NT2/D1 (cell line): Measurements from ENCODE around the gene FSTL4.

Experiments
- DNase-seq: peaks from one replicate; pipeline ENCODE4 v3.0.0-alpha.2; 2011; ENCODE audit warnings: low read depth, low spot score
- H3K27me3 ChIP-seq: 2 replicates; pipeline ENCODE4 v1.6.0; 2011; ENCODE audit warnings: mild to moderate bottlenecking; ENCODE audit not compliant: insufficient read length, insufficient read depth
- H3K36me3 ChIP-seq: 2 replicates; pipeline ENCODE4 v1.6.1; 2011; ENCODE audit warnings: mild to moderate bottlenecking, low read length, mixed read lengths; ENCODE audit not compliant: insufficient read depth, insufficient read length
- H3K4me1 ChIP-seq: 2 replicates; pipeline ENCODE4 v1.5.1; 2011; ENCODE audit not compliant: insufficient read depth, insufficient read length
- H3K4me3 ChIP-seq: 2 replicates; pipeline ENCODE4 v1.5.1; 2011; ENCODE audit warnings: low read depth; ENCODE audit not compliant: insufficient read length
- H3K9ac ChIP-seq: 2 replicates; pipeline ENCODE4 v1.6.0; 2011; ENCODE audit warnings: low read depth; ENCODE audit not compliant: insufficient read length
- H3K9me3 ChIP-seq: 2 replicates; pipeline ENCODE4 v1.5.1; 2011; ENCODE audit warnings: mild to moderate bottlenecking, low read length; ENCODE audit not compliant: insufficient read depth
- SUZ12 ChIP-seq: IDR thresholded peaks from 2 replicates; pipeline ENCODE4 v1.6.1; 2011; ENCODE audit not compliant: insufficient read length, insufficient read depth; ENCODE audit errors: extremely low read depth
- YY1 ChIP-seq: IDR thresholded peaks from 2 replicates; pipeline ENCODE4 v1.6.1; 2011; ENCODE audit not compliant: insufficient read length, insufficient read depth
- ZNF274 ChIP-seq: IDR thresholded peaks from 2 replicates; pipeline ENCODE4 v1.6.1; 2011; ENCODE audit warnings: mild to moderate bottlenecking, low read depth, low read length

The FSTL4 gene

GRCh38 chr5:133475986-133476385 lies 136.4 kb downstream of the FSTL4 start:
- TF ChIP-seq SUZ12 (no peak), ZNF274 (no peak), YY1 (no peak)
- H3K9ac ChIP-seq: no peak overlapping the region

GRCh38 chr5:133474851-133475590 lies 137.3 kb downstream of the FSTL4 start:
- no peaks in the 10 kb centered on the region for H3K4me1 ChIP-seq
- no peak for TF ChIP-seq SUZ12
- no peak for TF ChIP-seq YY1
- TF ChIP-seq ZNF274: no peak
- H3K9ac ChIP-seq: no peak overlapping the region
- H3K36me3 ChIP-seq: no peaks in the 10 kb centered on the region
- no peaks in the 10 kb centered on the region for H3K27me3 ChIP-seq
- H3K9me3 ChIP-seq: no peaks in the 10 kb centered on the region
- no peak overlapping the region for H3K4me3 ChIP-seq
- no peak for DNase-seq

More at GRCh38 chr5:133475986-133476385, 136.4 kb downstream of the FSTL4 start:
- H3K9me3 ChIP-seq: no peaks in the 10 kb centered on the region
- H3K36me3 ChIP-seq: no peaks in the 10 kb centered on the region
- H3K4me1 ChIP-seq: no peaks in the 10 kb centered on the region
- DNase-seq: no peak
- H3K4me3 ChIP-seq: no peak overlapping the region
- no peaks in the 10 kb centered on the region for H3K27me3 ChIP-seq

- Histone ChIP-seq H3K27me3 (no peaks in the 10 kb centered on the region), H3K9ac (no peak overlapping the region), H3K4me1 (peaks cover 2% of the 10 kb centered on the region), H3K9me3 (no peaks in the 10 kb centered on the region), H3K4me3 (no peak overlapping the region), H3K36me3 (no peaks in the 10 kb centered on the region)
- no peak for TF ChIP-seq ZNF274
- TF ChIP-seq SUZ12: no peak
- no peak for TF ChIP-seq YY1
- no peak for DNase-seq
Observed at GRCh38 chr5:133473291-133473690, 139.1 kb downstream of the FSTL4 start.

- DNase-seq: no peak
- TF ChIP-seq YY1 (no peak), SUZ12 (no peak), ZNF274 (no peak)
- Histone ChIP-seq H3K36me3 (no peaks in the 10 kb centered on the region), H3K4me3 (no peak overlapping the region), H3K4me1 (peaks cover 4% of the 10 kb centered on the region), H3K9me3 (no peaks in the 10 kb centered on the region), H3K27me3 (no peaks in the 10 kb centered on the region), H3K9ac (no peak overlapping the region)
Observed at GRCh38 chr5:133472829-133473228, 139.5 kb downstream of the FSTL4 start.

GRCh38 chr5:133471699-133472098 lies 140.6 kb downstream of the FSTL4 start:
- H3K4me1 ChIP-seq: peaks cover 4% of the 10 kb centered on the region
- no peak for TF ChIP-seq SUZ12
- no peak for TF ChIP-seq ZNF274
- TF ChIP-seq YY1: no peak

GRCh38 chr5:133470841-133471240 lies 141.5 kb downstream of the FSTL4 start:
- no peaks in the 10 kb centered on the region for H3K36me3 ChIP-seq
- H3K27me3 ChIP-seq: no peaks in the 10 kb centered on the region
- H3K4me3 ChIP-seq: no peak overlapping the region
- H3K9ac ChIP-seq: no peak overlapping the region
- H3K9me3 ChIP-seq: no peaks in the 10 kb centered on the region
- no peak for TF ChIP-seq YY1
- TF ChIP-seq ZNF274: no peak
- TF ChIP-seq SUZ12: no peak
- DNase-seq: no peak
- H3K4me1 ChIP-seq: peaks cover 4% of the 10 kb centered on the region

More at GRCh38 chr5:133471699-133472098, 140.6 kb downstream of the FSTL4 start:
- Histone ChIP-seq H3K36me3 (no peaks in the 10 kb centered on the region), H3K9ac (no peak overlapping the region), H3K4me3 (no peak overlapping the region), H3K9me3 (no peaks in the 10 kb centered on the region), H3K27me3 (no peaks in the 10 kb centered on the region)
- no peak for DNase-seq

- H3K27me3 ChIP-seq: no peaks in the 10 kb centered on the region
- no peaks in the 10 kb centered on the region for H3K36me3 ChIP-seq
- TF ChIP-seq YY1 (no peak), SUZ12 (no peak), ZNF274 (no peak)
- no peak for DNase-seq
- H3K9me3 ChIP-seq: no peaks in the 10 kb centered on the region
- H3K4me3 ChIP-seq: no peak overlapping the region
- peaks cover 4% of the 10 kb centered on the region for H3K4me1 ChIP-seq
- H3K9ac ChIP-seq: no peak overlapping the region
Observed at GRCh38 chr5:133469846-133470245, 142.5 kb downstream of the FSTL4 start.
